GM12864 (cell line): ENCODE results near the gene FUBP3.

Experiments
- DNase-seq: peaks from one replicate; pipeline ENCODE4 v3.0.0-alpha.2; 2011; ENCODE audit warnings: low read depth
- H3K4me3 ChIP-seq: 2 replicates; pipeline ENCODE4 v1.5.1; 2011; ENCODE audit warnings: mild to moderate bottlenecking, low read depth, low read length, control low read depth
- CTCF ChIP-seq: IDR thresholded peaks from 2 replicates; pipeline ENCODE4 v1.5.1; 2011; ENCODE audit warnings: low read depth, mild to moderate bottlenecking, moderate library complexity, low read length, control low read depth, inconsistent platforms; ENCODE audit errors: missing control alignments

Gene FUBP3

GRCh38 chr9:130604295-130604694 is 24.9 kb downstream of the FUBP3 start:
- no peak for TF ChIP-seq CTCF
- no peak overlapping the region for H3K4me3 ChIP-seq
- DNase-seq, result no peak

- DNase-seq, result no peak
- TF ChIP-seq CTCF, result no peak
- no peak overlapping the region for H3K4me3 ChIP-seq
Measured at GRCh38 chr9:130606887-130607600, 27.7 kb downstream of the FUBP3 start.

- TF ChIP-seq CTCF, result no peak
- no peak for DNase-seq
- H3K4me3 ChIP-seq, result no peak overlapping the region
Measured at GRCh38 chr9:130607640-130608420, 28.5 kb downstream of the FUBP3 start.

GRCh38 chr9:130608554-130609134 is 29.3 kb downstream of the FUBP3 start:
- no peak for DNase-seq
- TF ChIP-seq CTCF, result no peak
- no peak overlapping the region for H3K4me3 ChIP-seq

GRCh38 chr9:130609163-130609562 is 29.8 kb downstream of the FUBP3 start:
- DNase-seq, result no peak
- TF ChIP-seq CTCF, result no peak
- H3K4me3 ChIP-seq, result no peak overlapping the region

- no peak for DNase-seq
Measured at GRCh38 chr9:130610862-130611707, 31.7 kb downstream of the FUBP3 start.

More at GRCh38 chr9:130610862-130611707, 31.7 kb downstream of the FUBP3 start:
- TF ChIP-seq CTCF, result no peak
- H3K4me3 ChIP-seq, result no peak overlapping the region
